ENCODE measurements around the gene PSMG4. TPM values are rescaled to one million over a fixed set of nuclear protein-coding genes. Genes with fewer than 3 reads are reported as not detected.

PSMG4 gene
- total RNA-seq, 1 donor from 2014 or later: 9.7 TPM

- TF ChIP-seq CTCF (IDR thresholded peaks at IDR 0.05; ENCODE audit: unreplicated experiment): no peak
- no peak overlapping the region for H3K4me3 Mint-ChIP-seq (ENCODE audit: unreplicated experiment)
- H3K36me3 Mint-ChIP-seq (ENCODE audit: low read depth, unreplicated experiment): peaks cover 35% of the 10 kb centered on the region
- H3K27ac Mint-ChIP-seq (ENCODE audit: unreplicated experiment): no peak overlapping the region
- H3K9me3 Mint-ChIP-seq (ENCODE audit: unreplicated experiment): no peaks in the 10 kb centered on the region
- DNase-seq (ENCODE audit: low spot score): no peak
- no peaks in the 10 kb centered on the region for H3K4me1 Mint-ChIP-seq (ENCODE audit: unreplicated experiment)
- peaks cover 12% of the 10 kb centered on the region for H3K27me3 Mint-ChIP-seq (ENCODE audit: unreplicated experiment)
Observed at GRCh38 chr6:3268680-3269079, 9.9 kb downstream of the PSMG4 start.

- no peak for TF ChIP-seq CTCF (IDR thresholded peaks at IDR 0.05; ENCODE audit: unreplicated experiment)
- DNase-seq (ENCODE audit: low spot score): no peak
- Mint-ChIP-seq H3K9me3 (ENCODE audit: unreplicated experiment) (no peaks in the 10 kb centered on the region), H3K27me3 (ENCODE audit: unreplicated experiment) (peaks cover 13% of the 10 kb centered on the region), H3K27ac (ENCODE audit: unreplicated experiment) (no peak overlapping the region), H3K36me3 (ENCODE audit: low read depth, unreplicated experiment) (peaks cover 40% of the 10 kb centered on the region), H3K4me3 (ENCODE audit: unreplicated experiment) (no peak overlapping the region), H3K4me1 (ENCODE audit: unreplicated experiment) (no peaks in the 10 kb centered on the region)
Observed at GRCh38 chr6:3269281-3269975, 10.7 kb downstream of the PSMG4 start.

- Mint-ChIP-seq H3K4me1 (ENCODE audit: unreplicated experiment) (no peaks in the 10 kb centered on the region), H3K4me3 (ENCODE audit: unreplicated experiment) (peak overlapping the region; percentile 2), H3K36me3 (ENCODE audit: low read depth, unreplicated experiment) (peaks cover 40% of the 10 kb centered on the region), H3K27me3 (ENCODE audit: unreplicated experiment) (peaks cover 15% of the 10 kb centered on the region), H3K27ac (ENCODE audit: unreplicated experiment) (no peak overlapping the region), H3K9me3 (ENCODE audit: unreplicated experiment) (no peaks in the 10 kb centered on the region)
- no peak for DNase-seq (ENCODE audit: low spot score)
- TF ChIP-seq CTCF (IDR thresholded peaks at IDR 0.05; ENCODE audit: unreplicated experiment): no peak
Observed at GRCh38 chr6:3270258-3270657, 11.5 kb downstream of the PSMG4 start.

- no peak for DNase-seq (ENCODE audit: low spot score)
- H3K9me3 Mint-ChIP-seq (ENCODE audit: unreplicated experiment): no peaks in the 10 kb centered on the region
- H3K4me3 Mint-ChIP-seq (ENCODE audit: unreplicated experiment): peak overlapping the region; percentile 38
- no peaks in the 10 kb centered on the region for H3K4me1 Mint-ChIP-seq (ENCODE audit: unreplicated experiment)
- peaks cover 15% of the 10 kb centered on the region for H3K27me3 Mint-ChIP-seq (ENCODE audit: unreplicated experiment)
- TF ChIP-seq CTCF (IDR thresholded peaks at IDR 0.05; ENCODE audit: unreplicated experiment): no peak
- H3K27ac Mint-ChIP-seq (ENCODE audit: unreplicated experiment): no peak overlapping the region
- peaks cover 40% of the 10 kb centered on the region for H3K36me3 Mint-ChIP-seq (ENCODE audit: low read depth, unreplicated experiment)
Observed at GRCh38 chr6:3271756-3272155, 13.0 kb downstream of the PSMG4 start.

GRCh38 chr6:3272911-3273547 lies 14.3 kb downstream of the PSMG4 start:
- no peak for TF ChIP-seq CTCF (IDR thresholded peaks at IDR 0.05; ENCODE audit: unreplicated experiment)
- H3K27ac Mint-ChIP-seq (ENCODE audit: unreplicated experiment): no peak overlapping the region
- H3K4me1 Mint-ChIP-seq (ENCODE audit: unreplicated experiment): no peaks in the 10 kb centered on the region
- H3K36me3 Mint-ChIP-seq (ENCODE audit: low read depth, unreplicated experiment): peaks cover 40% of the 10 kb centered on the region
- no peak overlapping the region for H3K4me3 Mint-ChIP-seq (ENCODE audit: unreplicated experiment)
- peaks cover 11% of the 10 kb centered on the region for H3K27me3 Mint-ChIP-seq (ENCODE audit: unreplicated experiment)
- no peak for DNase-seq (ENCODE audit: low spot score)
- H3K9me3 Mint-ChIP-seq (ENCODE audit: unreplicated experiment): no peaks in the 10 kb centered on the region

Measured in endothelial cell (in vitro differentiated cells).